IPS-20b (cell line): ENCODE results near the gene MYO1G.
"Not testable (repeated sequence)": the region's sequence is repeated elsewhere in the genome, so short reads cannot be mapped to it uniquely, and the experiment has no call there.

Source experiments
- H3K27ac ChIP-seq: one replicate; pipeline ENCODE4 v1.5.1; 2013; ENCODE audit warnings: low read length
- H3K27me3 ChIP-seq: 2 replicates; pipeline ENCODE4 v1.6.1; 2013; ENCODE audit warnings: mild to moderate bottlenecking, low read length, inconsistent platforms; ENCODE audit not compliant: insufficient read depth
- H3K36me3 ChIP-seq: 2 replicates; pipeline ENCODE4 v1.6.1; 2013; ENCODE audit warnings: low read depth, mild to moderate bottlenecking, inconsistent platforms, low read length, moderate library complexity; ENCODE audit not compliant: insufficient read depth
- H3K4me1 ChIP-seq: 2 replicates; pipeline ENCODE4 v1.6.1; 2013; ENCODE audit warnings: mild to moderate bottlenecking, control low read depth, inconsistent platforms, low read length, moderate library complexity; ENCODE audit not compliant: insufficient read depth
- H3K4me3 ChIP-seq: 2 replicates; pipeline ENCODE4 v1.5.1; 2013; ENCODE audit warnings: mild to moderate bottlenecking, low read length, inconsistent platforms
- H3K9ac ChIP-seq: 2 replicates; pipeline ENCODE4 v1.6.1; 2013; ENCODE audit warnings: low read depth, mild to moderate bottlenecking, inconsistent platforms, low read length, moderate library complexity
- H3K9me3 ChIP-seq: 2 replicates; pipeline ENCODE4 v1.6.1; 2013; ENCODE audit warnings: mild to moderate bottlenecking, low read depth, low read length, inconsistent platforms; ENCODE audit not compliant: insufficient read depth

The MYO1G gene

GRCh38 chr7:44937426-44937825, 41.4 kb downstream of the MYO1G start:
- no peaks in the 10 kb centered on the region for H3K27me3 ChIP-seq
- H3K9ac ChIP-seq: no peak overlapping the region
- H3K36me3 ChIP-seq: no peaks in the 10 kb centered on the region
- no peak overlapping the region for H3K4me3 ChIP-seq
- no peaks in the 10 kb centered on the region for H3K9me3 ChIP-seq
- H3K27ac ChIP-seq: no peak overlapping the region
- no peaks in the 10 kb centered on the region for H3K4me1 ChIP-seq

- Histone ChIP-seq H3K4me3 (no peak overlapping the region), H3K27me3 (no peaks in the 10 kb centered on the region), H3K9ac (no peak overlapping the region), H3K27ac (no peak overlapping the region), H3K36me3 (no peaks in the 10 kb centered on the region), H3K4me1 (no peaks in the 10 kb centered on the region), H3K9me3 (no peaks in the 10 kb centered on the region)
Measured at GRCh38 chr7:44936322-44936721, 42.5 kb downstream of the MYO1G start.

- H3K9me3 ChIP-seq: no peaks in the 10 kb centered on the region
- no peaks in the 10 kb centered on the region for H3K27me3 ChIP-seq
- H3K36me3 ChIP-seq: no peaks in the 10 kb centered on the region
- no peak overlapping the region for H3K27ac ChIP-seq
- H3K9ac ChIP-seq: no peak overlapping the region
- no peaks in the 10 kb centered on the region for H3K4me1 ChIP-seq
- H3K4me3 ChIP-seq: no peak overlapping the region
Measured at GRCh38 chr7:44935583-44935982, 43.2 kb downstream of the MYO1G start.

GRCh38 chr7:44935016-44935415, 43.8 kb downstream of the MYO1G start:
- Histone ChIP-seq H3K4me3 (no peak overlapping the region), H3K9me3 (no peaks in the 10 kb centered on the region)

GRCh38 chr7:44934510-44934909, 44.3 kb downstream of the MYO1G start:
- not testable (repeated sequence) for H3K27me3 ChIP-seq, H3K27ac ChIP-seq, H3K4me3 ChIP-seq, H3K9me3 ChIP-seq, H3K9ac ChIP-seq, H3K4me1 ChIP-seq, H3K36me3 ChIP-seq

More at GRCh38 chr7:44935016-44935415, 43.8 kb downstream of the MYO1G start:
- Histone ChIP-seq H3K4me1 (no peaks in the 10 kb centered on the region), H3K9ac (no peak overlapping the region), H3K36me3 (no peaks in the 10 kb centered on the region), H3K27me3 (no peaks in the 10 kb centered on the region), H3K27ac (no peak overlapping the region)

- no peak overlapping the region for H3K4me3 ChIP-seq
- no peaks in the 10 kb centered on the region for H3K9me3 ChIP-seq
- no peaks in the 10 kb centered on the region for H3K36me3 ChIP-seq
- H3K4me1 ChIP-seq: no peaks in the 10 kb centered on the region
- H3K27me3 ChIP-seq: no peaks in the 10 kb centered on the region
- H3K27ac ChIP-seq: no peak overlapping the region
- H3K9ac ChIP-seq: no peak overlapping the region
Measured at GRCh38 chr7:44930921-44931320, 47.9 kb downstream of the MYO1G start.

GRCh38 chr7:44922351-44922694, 56.5 kb downstream of the MYO1G start:
- H3K9me3 ChIP-seq: no peaks in the 10 kb centered on the region
- H3K4me1 ChIP-seq: no peaks in the 10 kb centered on the region
- H3K27ac ChIP-seq: no peak overlapping the region
- no peak overlapping the region for H3K4me3 ChIP-seq
- no peaks in the 10 kb centered on the region for H3K27me3 ChIP-seq
- no peak overlapping the region for H3K9ac ChIP-seq
- H3K36me3 ChIP-seq: no peaks in the 10 kb centered on the region

- no peak overlapping the region for H3K9ac ChIP-seq
- H3K9me3 ChIP-seq: no peaks in the 10 kb centered on the region
- H3K36me3 ChIP-seq: no peaks in the 10 kb centered on the region
- no peak overlapping the region for H3K4me3 ChIP-seq
- no peaks in the 10 kb centered on the region for H3K4me1 ChIP-seq
- H3K27ac ChIP-seq: no peak overlapping the region
- H3K27me3 ChIP-seq: no peaks in the 10 kb centered on the region
Measured at GRCh38 chr7:44921607-44922350, 57.0 kb downstream of the MYO1G start.

- Histone ChIP-seq H3K4me1 (no peaks in the 10 kb centered on the region), H3K4me3 (no peak overlapping the region), H3K9ac (no peak overlapping the region), H3K27me3 (no peaks in the 10 kb centered on the region), H3K36me3 (no peaks in the 10 kb centered on the region), H3K27ac (no peak overlapping the region), H3K9me3 (no peaks in the 10 kb centered on the region)
Measured at GRCh38 chr7:44920119-44920518, 58.7 kb downstream of the MYO1G start.

GRCh38 chr7:44918029-44918428, 60.8 kb downstream of the MYO1G start:
- no peaks in the 10 kb centered on the region for H3K27me3 ChIP-seq
- H3K4me3 ChIP-seq: no peak overlapping the region
- no peak overlapping the region for H3K9ac ChIP-seq
- no peaks in the 10 kb centered on the region for H3K36me3 ChIP-seq
- H3K4me1 ChIP-seq: no peaks in the 10 kb centered on the region
- no peaks in the 10 kb centered on the region for H3K9me3 ChIP-seq
- no peak overlapping the region for H3K27ac ChIP-seq

GRCh38 chr7:44917465-44917864, 61.4 kb downstream of the MYO1G start:
- Histone ChIP-seq H3K27me3 (no peaks in the 10 kb centered on the region), H3K36me3 (no peaks in the 10 kb centered on the region), H3K4me3 (no peak overlapping the region), H3K4me1 (no peaks in the 10 kb centered on the region), H3K27ac (no peak overlapping the region), H3K9ac (no peak overlapping the region), H3K9me3 (no peaks in the 10 kb centered on the region)

GRCh38 chr7:44914992-44915607, 63.7 kb downstream of the MYO1G start:
- Histone ChIP-seq H3K4me3 (no peak overlapping the region), H3K36me3 (no peaks in the 10 kb centered on the region), H3K27me3 (no peaks in the 10 kb centered on the region), H3K4me1 (no peaks in the 10 kb centered on the region), H3K9ac (no peak overlapping the region), H3K27ac (no peak overlapping the region), H3K9me3 (no peaks in the 10 kb centered on the region)
